ENCODE results near the gene SNX25. TPM values are rescaled to one million over a fixed set of nuclear protein-coding genes. Genes with fewer than 3 reads are reported as not detected.
"Not testable (repeated sequence)": the region's sequence is repeated elsewhere in the genome, so short reads cannot be mapped to it uniquely, and the experiment has no call there.

Gene SNX25
- total and polyA plus RNA-seq, 7 donors: 5.3 to 13.0 (median 9.8) TPM

- Histone ChIP-seq H3K4me3 (no peak overlapping the region), H3K27me3 (ENCODE audit: insufficient read depth in 3 of 3, low read length in 2 of 3) (no peaks in the 10 kb centered on the region), H3K4me1 (no peaks in the 10 kb centered on the region), H3K27ac (no peak overlapping the region), H3K36me3 (ENCODE audit: insufficient read depth in 1 of 2, low read depth in 1 of 2) (peaks cover 0 to 3% of the 10 kb centered on the region in 2 donors), H3K9me3 (no peaks in the 10 kb centered on the region)
- WGBS, 3 donors: 93 to 96% (median 94%) methylated on average over 2 of the region's 2 CpGs
- ATAC-seq (no peak), DNase-seq (no peak)
- no peak for TF ChIP-seq CTCF (IDR thresholded peaks at IDR 0.05)
- intact Hi-C loops (cut with DNase I): no loop called here
Measured at GRCh38 chr4:185196437-185196836, 13.0 kb upstream of the SNX25 start.

- H3K4me1 ChIP-seq; H3K9me3 ChIP-seq; H3K27me3 ChIP-seq (ENCODE audit: insufficient read depth in 3 of 3, low read length in 2 of 3); H3K4me3 ChIP-seq; intact Hi-C loops (cut with DNase I); H3K36me3 ChIP-seq (ENCODE audit: insufficient read depth in 1 of 2, low read depth in 1 of 2); ATAC-seq; DNase-seq; H3K27ac ChIP-seq: not testable (repeated sequence)
- WGBS, 3 donors: 96 to 97% (median 97%) methylated on average over 4 of the region's 4 CpGs
Measured at GRCh38 chr4:185198189-185198588, 11.2 kb upstream of the SNX25 start.

GRCh38 chr4:185201977-185202962 is 7.1 kb upstream of the SNX25 start:
- no peaks in the 10 kb centered on the region for H3K9me3 ChIP-seq
- H3K36me3 ChIP-seq (ENCODE audit: insufficient read depth in 1 of 2, low read depth in 1 of 2): no peaks in the 10 kb centered on the region
- WGBS, 3 donors: 49 to 58% (median 52%) methylated on average over 16 of the region's 16 CpGs
- DNase-seq (no peak), ATAC-seq (no peak)
- intact Hi-C loops (cut with DNase I): loop anchor here in 1 of 2 donors (10.0 kb wide), 2 partner anchors 193 to 833 kb away; partner anchors contain the start of genes ANKRD37 and LRP2BP
- no peak for TF ChIP-seq CTCF (IDR thresholded peaks at IDR 0.05)
- peaks cover 14% of the 10 kb centered on the region for H3K4me1 ChIP-seq
- H3K27ac ChIP-seq: peak overlapping the region; percentile 99
- H3K4me3 ChIP-seq: peak overlapping the region; percentile 25
- no peaks in the 10 kb centered on the region for H3K27me3 ChIP-seq (ENCODE audit: insufficient read depth in 3 of 3, low read length in 2 of 3)

- DNase-seq (no peak), ATAC-seq (peak in 1 of 4 donors; percentile 5)
- Histone ChIP-seq H3K9me3 (no peaks in the 10 kb centered on the region), H3K27me3 (ENCODE audit: insufficient read depth in 3 of 3, low read length in 2 of 3) (no peaks in the 10 kb centered on the region), H3K4me1 (peaks cover 14% of the 10 kb centered on the region), H3K4me3 (peak overlapping the region; percentile 93), H3K36me3 (ENCODE audit: insufficient read depth in 1 of 2, low read depth in 1 of 2) (no peaks in the 10 kb centered on the region), H3K27ac (peak overlapping the region; percentile 99)
- intact Hi-C loops (cut with DNase I): loop anchor here in 1 of 2 donors (10.0 kb wide), 2 partner anchors 192 to 832 kb away; partner anchors contain the start of genes ANKRD37 and LRP2BP
- TF ChIP-seq CTCF (IDR thresholded peaks at IDR 0.05): no peak
- WGBS, 3 donors: 64 to 71% (median 70%) methylated on average over 8 of the region's 8 CpGs
Measured at GRCh38 chr4:185202984-185203485, 6.4 kb upstream of the SNX25 start.

Data from psoas muscle (tissue), 8 donors.